Measurements from ENCODE around the gene GNAI2. TPM values are rescaled to one million over a fixed set of nuclear protein-coding genes. Genes with fewer than 3 reads are reported as not detected.
"Not testable (repeated sequence)": the region's sequence is repeated elsewhere in the genome, so short reads cannot be mapped to it uniquely, and the experiment has no call there.

Gene GNAI2
- total RNA-seq, 1 donor from 2014 or later, result 225 TPM

GRCh38 chr3:50210510-50211367 lies 25.3 kb upstream of the GNAI2 start:
- intact Hi-C loops (cut with micrococcal nuclease), result no loop called here
- no peak overlapping the region for H3K4me3 Mint-ChIP-seq
- DNase-seq, result no peak
- H3K27ac Mint-ChIP-seq, result no peak overlapping the region
- H3K4me1 Mint-ChIP-seq, result peaks cover 4% of the 10 kb centered on the region
- H3K27me3 Mint-ChIP-seq, result peaks cover 19% of the 10 kb centered on the region
- no peaks in the 10 kb centered on the region for H3K36me3 Mint-ChIP-seq (ENCODE audit: low read depth)
- no peaks in the 10 kb centered on the region for H3K9me3 Mint-ChIP-seq

- not testable (repeated sequence) for H3K4me1 Mint-ChIP-seq, H3K27ac Mint-ChIP-seq
These were observed 24.7 kb upstream of the GNAI2 start for GRCh38 chr3:50211368-50211717.

GRCh38 chr3:50211930-50212329 lies 24.1 kb upstream of the GNAI2 start:
- Mint-ChIP-seq H3K9me3 (no peaks in the 10 kb centered on the region), H3K27ac (no peak overlapping the region), H3K36me3 (ENCODE audit: low read depth) (no peaks in the 10 kb centered on the region), H3K4me1 (peaks cover 4% of the 10 kb centered on the region), H3K4me3 (no peak overlapping the region), H3K27me3 (peaks cover 10% of the 10 kb centered on the region)
- intact Hi-C loops (cut with micrococcal nuclease), result no loop called here
- DNase-seq, result no peak

More at GRCh38 chr3:50211368-50211717, 24.7 kb upstream of the GNAI2 start:
- H3K9me3 Mint-ChIP-seq; H3K4me3 Mint-ChIP-seq; DNase-seq; intact Hi-C loops (cut with micrococcal nuclease); H3K36me3 Mint-ChIP-seq (ENCODE audit: low read depth): not testable (repeated sequence)
- H3K27me3 Mint-ChIP-seq, result peaks cover 16% of the 10 kb centered on the region

- Mint-ChIP-seq H3K4me3 (no peak overlapping the region), H3K4me1 (peaks cover 4% of the 10 kb centered on the region), H3K27ac (no peak overlapping the region), H3K9me3 (no peaks in the 10 kb centered on the region), H3K27me3 (peaks cover 8% of the 10 kb centered on the region), H3K36me3 (ENCODE audit: low read depth) (no peaks in the 10 kb centered on the region)
- intact Hi-C loops (cut with micrococcal nuclease), result no loop called here
- no peak for DNase-seq
These were observed 23.5 kb upstream of the GNAI2 start for GRCh38 chr3:50212502-50212901.

- intact Hi-C loops (cut with micrococcal nuclease), result no loop called here
- no peak for DNase-seq
- no peaks in the 10 kb centered on the region for H3K9me3 Mint-ChIP-seq
- H3K4me1 Mint-ChIP-seq, result peaks cover 4% of the 10 kb centered on the region
- H3K36me3 Mint-ChIP-seq (ENCODE audit: low read depth), result no peaks in the 10 kb centered on the region
- peaks cover 5% of the 10 kb centered on the region for H3K27me3 Mint-ChIP-seq
- H3K4me3 Mint-ChIP-seq, result no peak overlapping the region
- H3K27ac Mint-ChIP-seq, result no peak overlapping the region
These were observed 23.0 kb upstream of the GNAI2 start for GRCh38 chr3:50212971-50213370.

GRCh38 chr3:50213373-50213772 lies 22.6 kb upstream of the GNAI2 start:
- Mint-ChIP-seq H3K4me1 (peaks cover 4% of the 10 kb centered on the region), H3K27ac (no peak overlapping the region), H3K4me3 (no peak overlapping the region), H3K27me3 (peaks cover 5% of the 10 kb centered on the region), H3K9me3 (no peaks in the 10 kb centered on the region), H3K36me3 (ENCODE audit: low read depth) (no peaks in the 10 kb centered on the region)
- DNase-seq, result no peak
- intact Hi-C loops (cut with micrococcal nuclease), result no loop called here

- Mint-ChIP-seq H3K4me1 (peaks cover 4% of the 10 kb centered on the region), H3K36me3 (ENCODE audit: low read depth) (no peaks in the 10 kb centered on the region), H3K9me3 (no peaks in the 10 kb centered on the region), H3K4me3 (no peak overlapping the region), H3K27me3 (no peaks in the 10 kb centered on the region), H3K27ac (no peak overlapping the region)
- DNase-seq, result no peak
- intact Hi-C loops (cut with micrococcal nuclease), result no loop called here
These were observed 21.2 kb upstream of the GNAI2 start for GRCh38 chr3:50214824-50215223.

GRCh38 chr3:50215529-50215928 lies 20.5 kb upstream of the GNAI2 start:
- Mint-ChIP-seq H3K4me1 (peaks cover 4% of the 10 kb centered on the region), H3K36me3 (ENCODE audit: low read depth) (no peaks in the 10 kb centered on the region), H3K27me3 (no peaks in the 10 kb centered on the region), H3K9me3 (no peaks in the 10 kb centered on the region), H3K27ac (no peak overlapping the region), H3K4me3 (no peak overlapping the region)
- DNase-seq, result no peak
- intact Hi-C loops (cut with micrococcal nuclease), result no loop called here

GRCh38 chr3:50217681-50218080 lies 18.3 kb upstream of the GNAI2 start:
- H3K36me3 Mint-ChIP-seq (ENCODE audit: low read depth), result no peaks in the 10 kb centered on the region
- no peaks in the 10 kb centered on the region for H3K27me3 Mint-ChIP-seq
- H3K4me3 Mint-ChIP-seq, result no peak overlapping the region
- H3K9me3 Mint-ChIP-seq, result no peaks in the 10 kb centered on the region
- no peak for DNase-seq
- intact Hi-C loops (cut with micrococcal nuclease), result no loop called here
- no peaks in the 10 kb centered on the region for H3K4me1 Mint-ChIP-seq
- H3K27ac Mint-ChIP-seq, result no peak overlapping the region

GRCh38 chr3:50218448-50218847 lies 17.6 kb upstream of the GNAI2 start:
- H3K27ac Mint-ChIP-seq, result no peak overlapping the region
- peaks cover 3% of the 10 kb centered on the region for H3K27me3 Mint-ChIP-seq
- intact Hi-C loops (cut with micrococcal nuclease), result no loop called here
- H3K4me1 Mint-ChIP-seq, result no peaks in the 10 kb centered on the region
- H3K9me3 Mint-ChIP-seq, result no peaks in the 10 kb centered on the region
- H3K36me3 Mint-ChIP-seq (ENCODE audit: low read depth), result no peaks in the 10 kb centered on the region
- DNase-seq, result no peak
- H3K4me3 Mint-ChIP-seq, result no peak overlapping the region

GRCh38 chr3:50219285-50219684 lies 16.7 kb upstream of the GNAI2 start:
- H3K4me1 Mint-ChIP-seq, result no peaks in the 10 kb centered on the region
- intact Hi-C loops (cut with micrococcal nuclease), result no loop called here
- no peak for DNase-seq
- H3K27me3 Mint-ChIP-seq, result peaks cover 7% of the 10 kb centered on the region
- H3K9me3 Mint-ChIP-seq, result no peaks in the 10 kb centered on the region
- no peak overlapping the region for H3K4me3 Mint-ChIP-seq
- H3K27ac Mint-ChIP-seq, result no peak overlapping the region
- no peaks in the 10 kb centered on the region for H3K36me3 Mint-ChIP-seq (ENCODE audit: low read depth)

- Mint-ChIP-seq H3K27me3 (peaks cover 11% of the 10 kb centered on the region), H3K27ac (no peak overlapping the region), H3K4me3 (no peak overlapping the region), H3K4me1 (no peaks in the 10 kb centered on the region), H3K36me3 (ENCODE audit: low read depth) (no peaks in the 10 kb centered on the region), H3K9me3 (no peaks in the 10 kb centered on the region)
- intact Hi-C loops (cut with micrococcal nuclease), result no loop called here
- DNase-seq, result no peak
These were observed 15.9 kb upstream of the GNAI2 start for GRCh38 chr3:50220109-50220508.

GRCh38 chr3:50221051-50221410 lies 15.0 kb upstream of the GNAI2 start:
- no peak for DNase-seq
- Mint-ChIP-seq H3K36me3 (ENCODE audit: low read depth) (no peaks in the 10 kb centered on the region), H3K9me3 (no peaks in the 10 kb centered on the region), H3K27ac (no peak overlapping the region), H3K4me1 (peaks cover 6% of the 10 kb centered on the region), H3K27me3 (peaks cover 15% of the 10 kb centered on the region), H3K4me3 (no peak overlapping the region)
- intact Hi-C loops (cut with micrococcal nuclease), result no loop called here

- Mint-ChIP-seq H3K27me3 (peaks cover 15% of the 10 kb centered on the region), H3K4me3 (no peak overlapping the region), H3K4me1 (peaks cover 8% of the 10 kb centered on the region), H3K36me3 (ENCODE audit: low read depth) (no peaks in the 10 kb centered on the region), H3K27ac (no peak overlapping the region), H3K9me3 (no peaks in the 10 kb centered on the region)
- DNase-seq, result no peak
- intact Hi-C loops (cut with micrococcal nuclease), result no loop called here
These were observed 14.4 kb upstream of the GNAI2 start for GRCh38 chr3:50221411-50222168.
